Right atrium auricular region (tissue), 2 donors: ENCODE data around the gene RHBDF2. TPM values are rescaled to one million over a fixed set of nuclear protein-coding genes. Genes with fewer than 3 reads are reported as not detected.

Source experiments
- DNase-seq: peaks from one replicate; pipeline ENCODE4 v3.0.0-alpha.2; 2019; ENCODE audit warnings: low spot score
- H3K27ac ChIP-seq, 2 donors: fragments of 200-600 bp; sonication (generic); 1 replicate in 1 of 2; 2 replicates in 1 of 2; pipeline ENCODE4 v1.5.1; 2016 to 2019
- H3K27me3 ChIP-seq, 2 donors: fragments of 200-600 bp; sonication (generic); one replicate each; pipeline versions ENCODE4 v1.5.1 to v1.6.0; 2017 to 2019
- H3K36me3 ChIP-seq: fragments of 200-600 bp; sonication (generic); one replicate; pipeline ENCODE4 v1.5.1; 2016
- H3K4me1 ChIP-seq, 2 donors: fragments of 200-600 bp; sonication (generic); one replicate each; pipeline versions ENCODE4 v1.5.1 to v1.6.0; 2017 to 2019
- H3K4me3 ChIP-seq, 2 donors: fragments of 200-600 bp; sonication (generic); 1 replicate in 1 of 2; 2 replicates in 1 of 2; pipeline ENCODE4 v1.5.1; 2017 to 2019; ENCODE audit warnings: mild to moderate bottlenecking in 1 of 2, moderate library complexity in 1 of 2
- H3K9me3 ChIP-seq, 2 donors: fragments of 200-600 bp; sonication (generic); one replicate each; pipeline ENCODE4 v1.5.1; 2019
- total RNA-seq, 2 donors: library from RNA; depleted of rRNA; stranded (reverse); fragments of >200 nt; gene quantifications; one replicate each; pipeline ENCODE4 v1.1.0, GENCODE V29; 2016
- TF ChIP-seq, protein P1 (sequence below), 2 donors: fragments of 200-600 bp; sonication (generic); IDR thresholded peaks; one replicate each; pipeline ENCODE4 v1.5.1; 2019; ENCODE audit warnings: antibody characterized with exemption in 2 of 2

RHBDF2 gene
- total RNA-seq, 2 donors from 2014 or later: 13.6 to 14.8 TPM

DNA sequence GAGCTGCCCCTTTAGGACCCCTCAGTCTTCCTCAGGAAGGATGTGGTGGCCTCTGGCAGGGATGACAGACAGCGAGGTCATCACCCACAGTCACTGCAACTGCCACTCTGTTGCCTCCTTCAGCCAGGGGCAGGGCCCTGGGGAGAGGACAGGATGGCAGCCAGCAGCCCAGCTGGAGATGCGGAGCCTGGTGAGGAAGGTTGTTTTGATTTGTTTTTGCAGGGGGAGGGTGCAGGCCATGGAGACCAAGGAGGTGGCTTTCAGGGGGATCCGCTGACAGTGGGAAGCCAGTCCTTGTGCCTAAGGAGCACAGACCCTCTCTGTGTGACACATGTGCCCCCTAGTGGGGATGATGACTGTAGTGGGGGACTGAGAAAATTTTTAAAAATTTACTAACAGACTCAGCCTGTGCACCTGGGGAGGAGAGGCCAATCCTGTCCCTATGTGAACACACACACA, 46.0 kb upstream of the RHBDF2 start:
- peak overlapping the region; percentile 55 to 81 for H3K27ac ChIP-seq
- H3K4me1 ChIP-seq: peaks cover 0 to 72% of the 10 kb centered on the region in 2 donors
- TF ChIP-seq, protein P1, sequence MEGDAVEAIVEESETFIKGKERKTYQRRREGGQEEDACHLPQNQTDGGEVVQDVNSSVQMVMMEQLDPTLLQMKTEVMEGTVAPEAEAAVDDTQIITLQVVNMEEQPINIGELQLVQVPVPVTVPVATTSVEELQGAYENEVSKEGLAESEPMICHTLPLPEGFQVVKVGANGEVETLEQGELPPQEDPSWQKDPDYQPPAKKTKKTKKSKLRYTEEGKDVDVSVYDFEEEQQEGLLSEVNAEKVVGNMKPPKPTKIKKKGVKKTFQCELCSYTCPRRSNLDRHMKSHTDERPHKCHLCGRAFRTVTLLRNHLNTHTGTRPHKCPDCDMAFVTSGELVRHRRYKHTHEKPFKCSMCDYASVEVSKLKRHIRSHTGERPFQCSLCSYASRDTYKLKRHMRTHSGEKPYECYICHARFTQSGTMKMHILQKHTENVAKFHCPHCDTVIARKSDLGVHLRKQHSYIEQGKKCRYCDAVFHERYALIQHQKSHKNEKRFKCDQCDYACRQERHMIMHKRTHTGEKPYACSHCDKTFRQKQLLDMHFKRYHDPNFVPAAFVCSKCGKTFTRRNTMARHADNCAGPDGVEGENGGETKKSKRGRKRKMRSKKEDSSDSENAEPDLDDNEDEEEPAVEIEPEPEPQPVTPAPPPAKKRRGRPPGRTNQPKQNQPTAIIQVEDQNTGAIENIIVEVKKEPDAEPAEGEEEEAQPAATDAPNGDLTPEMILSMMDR (IDR thresholded peaks at IDR 0.05): peak; percentile 56 to 83
- no peaks in the 10 kb centered on the region for H3K9me3 ChIP-seq
- no peak overlapping the region for H3K4me3 ChIP-seq
- DNase-seq: peak; percentile 77
- no peaks in the 10 kb centered on the region for H3K27me3 ChIP-seq
- H3K36me3 ChIP-seq: no peaks in the 10 kb centered on the region

DNA sequence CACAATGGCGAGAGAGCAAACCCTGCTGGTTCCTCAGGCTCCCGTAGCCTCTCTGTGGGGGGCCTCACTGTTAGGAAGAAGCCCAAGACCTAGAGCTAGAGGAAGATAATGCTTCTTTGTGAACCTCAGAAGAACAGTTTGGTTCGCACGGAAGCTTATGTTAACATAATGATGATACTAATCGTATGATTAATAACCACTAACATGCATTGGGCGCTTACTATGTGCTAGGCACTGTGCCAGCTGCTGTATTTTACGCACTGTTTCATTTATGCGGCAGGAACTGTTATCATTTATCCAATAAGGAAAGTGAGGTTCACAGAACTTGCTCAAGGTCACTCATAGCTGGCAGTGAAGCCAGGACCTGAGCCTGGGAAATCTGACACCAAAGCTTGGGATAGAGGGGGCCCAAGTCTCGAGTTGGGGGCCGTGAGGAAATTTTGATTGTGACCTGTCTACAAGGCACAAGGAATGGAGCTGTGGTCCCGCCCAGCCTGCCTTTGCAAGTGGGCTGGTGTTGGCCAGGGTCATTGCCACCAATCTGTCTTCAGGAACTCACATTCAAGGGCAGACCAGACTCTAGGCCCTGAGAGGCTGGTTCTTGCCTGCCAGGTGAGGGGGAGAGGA, 45.4 kb upstream of the RHBDF2 start:
- TF ChIP-seq, protein P1 (IDR thresholded peaks at IDR 0.05): no peak
- Histone ChIP-seq H3K9me3 (no peaks in the 10 kb centered on the region), H3K27me3 (no peaks in the 10 kb centered on the region), H3K36me3 (no peaks in the 10 kb centered on the region), H3K4me1 (peaks cover 0 to 78% of the 10 kb centered on the region in 2 donors), H3K27ac (peak overlapping the region; percentile 55 to 81), H3K4me3 (no peak overlapping the region)
- no peak for DNase-seq

- H3K36me3 ChIP-seq: no peaks in the 10 kb centered on the region
- H3K4me1 ChIP-seq: peaks cover 0 to 80% of the 10 kb centered on the region in 2 donors
- no peaks in the 10 kb centered on the region for H3K9me3 ChIP-seq
- H3K4me3 ChIP-seq: no peak overlapping the region
- peak overlapping the region; percentile 55 to 81 for H3K27ac ChIP-seq
- TF ChIP-seq, protein P1 (IDR thresholded peaks at IDR 0.05): no peak
- no peak for DNase-seq
- H3K27me3 ChIP-seq: no peaks in the 10 kb centered on the region
Observed at GRCh38 chr17:76545918-76546555, 44.8 kb upstream of the RHBDF2 start.

GRCh38 chr17:76544546-76545365, 43.5 kb upstream of the RHBDF2 start:
- H3K27me3 ChIP-seq: no peaks in the 10 kb centered on the region
- peak overlapping the region in 1 of 2 donors; percentile 11 for H3K4me3 ChIP-seq
- no peaks in the 10 kb centered on the region for H3K9me3 ChIP-seq
- no peak for DNase-seq
- TF ChIP-seq, protein P1 (IDR thresholded peaks at IDR 0.05): no peak
- peak overlapping the region; percentile 81 to 88 for H3K27ac ChIP-seq
- peaks cover 0 to 84% of the 10 kb centered on the region in 2 donors for H3K4me1 ChIP-seq
- H3K36me3 ChIP-seq: no peaks in the 10 kb centered on the region

DNA sequence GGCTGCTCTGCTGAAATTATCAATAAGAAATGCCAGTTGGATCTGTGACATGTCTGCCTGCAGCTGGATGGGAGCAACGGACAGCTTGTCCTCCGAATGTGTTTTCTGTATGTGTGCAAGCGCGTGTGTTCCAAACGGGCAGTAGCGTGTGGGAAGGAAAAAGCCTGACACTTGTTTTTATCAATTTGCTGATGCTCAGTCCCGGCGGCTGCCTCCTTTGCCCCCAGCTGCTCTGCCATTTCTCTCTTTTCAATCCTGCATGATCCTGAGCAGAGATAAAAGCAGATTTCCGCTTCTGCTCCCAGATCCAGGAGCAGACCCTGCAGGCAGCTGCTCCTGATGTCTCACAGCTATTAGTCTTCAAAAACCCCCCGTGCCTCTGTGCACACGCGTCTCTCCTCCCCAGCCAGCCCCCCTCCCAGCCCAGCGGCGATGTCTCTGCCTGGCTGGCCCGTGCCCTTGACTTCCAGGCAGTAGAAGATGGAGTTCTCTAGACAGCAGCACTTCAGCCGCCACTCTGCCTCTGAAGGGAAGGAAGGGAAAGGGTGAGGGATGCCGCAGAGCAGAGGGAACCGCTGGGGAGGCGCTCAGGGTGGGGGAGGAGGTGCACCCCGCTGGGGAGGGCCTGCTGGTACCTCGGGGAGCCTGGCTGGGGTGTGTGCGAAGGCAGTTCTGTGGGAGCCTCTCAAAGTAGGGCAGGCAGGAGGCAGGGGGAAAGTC, 42.8 kb upstream of the RHBDF2 start:
- no peaks in the 10 kb centered on the region for H3K36me3 ChIP-seq
- no peaks in the 10 kb centered on the region for H3K27me3 ChIP-seq
- TF ChIP-seq, protein P1 (IDR thresholded peaks at IDR 0.05): no peak
- H3K27ac ChIP-seq: peak overlapping the region; percentile 81 to 88
- peak overlapping the region in 1 of 2 donors; percentile 11 for H3K4me3 ChIP-seq
- H3K4me1 ChIP-seq: peaks cover 0 to 91% of the 10 kb centered on the region in 2 donors
- no peaks in the 10 kb centered on the region for H3K9me3 ChIP-seq
- DNase-seq: no peak
